GM19467 (cell line): ENCODE results near the gene SHC4.
A peak's percentile ranks its signal among the peaks of the same experiment; 100 is the strongest.
"Not testable (repeated sequence)": the region's sequence is repeated elsewhere in the genome, so short reads cannot be mapped to it uniquely, and the experiment has no call there.

Source experiments
- ATAC-seq: cut with Tn5 transposase; IDR thresholded peaks from one replicate; pipeline ENCODE4 v1.9.1; 2021; ENCODE audit warnings: mild to moderate bottlenecking, moderate library complexity; ENCODE audit not compliant: unreplicated experiment

Gene SHC4

GRCh38 chr15:48970926-48971325, 7.2 kb upstream of the SHC4 start:
- not testable (repeated sequence) for ATAC-seq

- no peak for ATAC-seq
These were observed 4.3 kb upstream of the SHC4 start for GRCh38 chr15:48968066-48968465.

GRCh38 chr15:48967336-48967735, 3.6 kb upstream of the SHC4 start:
- no peak for ATAC-seq

GRCh38 chr15:48966595-48967301, 3.0 kb upstream of the SHC4 start:
- peak; percentile 68 for ATAC-seq

- peak; percentile 69 for ATAC-seq
These were observed 2.3 kb upstream of the SHC4 start for GRCh38 chr15:48965972-48966371.

GRCh38 chr15:48964898-48965297, 1.2 kb upstream of the SHC4 start:
- ATAC-seq = no peak

GRCh38 chr15:48962662-48963523, 826 bp downstream of the SHC4 start:
- no peak for ATAC-seq

GRCh38 chr15:48955967-48956366, 7.8 kb downstream of the SHC4 start:
- ATAC-seq = no peak

GRCh38 chr15:48955370-48955769, 8.3 kb downstream of the SHC4 start:
- no peak for ATAC-seq

GRCh38 chr15:48954538-48954937, 9.2 kb downstream of the SHC4 start:
- ATAC-seq = no peak

GRCh38 chr15:48946840-48947187, 16.9 kb downstream of the SHC4 start:
- no peak for ATAC-seq

- no peak for ATAC-seq
These were observed 17.5 kb downstream of the SHC4 start for GRCh38 chr15:48946074-48946839.

- no peak for ATAC-seq
These were observed 18.3 kb downstream of the SHC4 start for GRCh38 chr15:48945386-48945785.

- ATAC-seq = no peak
These were observed 21.8 kb downstream of the SHC4 start for GRCh38 chr15:48941904-48942303.

GRCh38 chr15:48940508-48940907, 23.2 kb downstream of the SHC4 start:
- ATAC-seq = peak; percentile 84

- ATAC-seq = no peak
These were observed 24.1 kb downstream of the SHC4 start for GRCh38 chr15:48939648-48940047.

GRCh38 chr15:48937886-48938285, 25.8 kb downstream of the SHC4 start:
- ATAC-seq = no peak

- no peak for ATAC-seq
These were observed 27.1 kb downstream of the SHC4 start for GRCh38 chr15:48936666-48937065.

GRCh38 chr15:48935236-48935635, 28.5 kb downstream of the SHC4 start:
- no peak for ATAC-seq

GRCh38 chr15:48930735-48931134, 33.0 kb downstream of the SHC4 start:
- ATAC-seq = no peak

- ATAC-seq = no peak
These were observed 34.1 kb downstream of the SHC4 start for GRCh38 chr15:48929661-48930060.
